Right lobe of liver (tissue), 6 donors: ENCODE data around the gene DMPK. TPM values are rescaled to one million over a fixed set of nuclear protein-coding genes. Genes with fewer than 3 reads are reported as not detected.
"Not testable (repeated sequence)": the region's sequence is repeated elsewhere in the genome, so short reads cannot be mapped to it uniquely, and the experiment has no call there.

Experiments used
- ATAC-seq, 4 donors: fragments of 200-7000 bp; cut with Tn5 transposase; one replicate each; pipeline ENCODE4 v1.9.1; 2020; ENCODE audit warnings: mild to moderate bottlenecking in 4 of 4, moderate library complexity in 4 of 4
- DNase-seq, 3 donors: peaks; one replicate each; pipeline ENCODE4 v3.0.0-alpha.2; 2020
- H3K27ac ChIP-seq, 3 donors: fragments of 200-600 bp; one replicate each; pipeline ENCODE4 v1.8.0; 2022
- H3K27me3 ChIP-seq, 2 donors: fragments of 200-600 bp; one replicate each; pipeline ENCODE4 v1.8.0; 2022
- H3K36me3 ChIP-seq, 4 donors: fragments of 200-600 bp; sonication (generic) in 1 of 4; one replicate each; pipeline versions ENCODE4 v1.5.1 to v1.8.0; 2017 to 2022; ENCODE audit warnings: control low read depth in 1 of 4
- H3K4me1 ChIP-seq, 4 donors: fragments of 200-600 bp; sonication (generic) in 1 of 4; one replicate each; pipeline versions ENCODE4 v1.5.1 to v1.8.0; 2017 to 2022; ENCODE audit warnings: control low read depth in 1 of 4
- H3K4me3 ChIP-seq, 3 donors: fragments of 200-600 bp; one replicate each; pipeline ENCODE4 v1.8.0; 2022
- H3K9me3 ChIP-seq, 4 donors: fragments of 200-600 bp; sonication (generic) in 1 of 4; one replicate each; pipeline versions ENCODE4 v1.5.1 to v1.8.0; 2017 to 2022; ENCODE audit warnings: control low read depth in 1 of 4
- POLR2A ChIP-seq: fragments of 450-650 bp; IDR thresholded peaks from one replicate; pipeline ENCODE4 v1.6.1; 2017; ENCODE audit warnings: antibody characterized with exemption, mild to moderate bottlenecking
- WGBS: methylation state at CpG from one replicate; pipeline ENCODE4 v1.1.6; 2018; ENCODE audit warnings: low coverage, low lambda C conversion rate; ENCODE audit not compliant: insufficient coverage; ENCODE audit errors: missing lambda C conversion rate; 5-methylcytosine and 5-hydroxymethylcytosine counted together
- intact Hi-C, 2 donors: fragments of 100-400 bp; cut with DNase I; formaldehyde crosslinking; loops; one replicate each; pipeline versions ENCODE4 v1.11.2 to v1.14.1; 2022
- total RNA-seq, 6 experiments: library from RNA; depleted of rRNA in 2 of 6; stranded (reverse); fragments of >200 nt in 2 of 6; fragmentation: NEBNext Ultra II Directional in 3 of 6; extraction: Animal tissue kit (Norgen Biotek cat#: 25700) in 3 of 6; gene quantifications; one replicate each; pipeline versions ENCODE4 v1.1.0 to v1.2.4, GENCODE V29; 2016 to 2023
- TF ChIP-seq, protein P1 (sequence below), 4 donors: fragments of 200-600 bp in 3 of 4; fragments of 450-650 bp in 1 of 4; IDR thresholded peaks; one replicate each; pipeline versions ENCODE4 v1.5.1 to v1.8.0; 2016 to 2022; ENCODE audit warnings: antibody characterized with exemption in 4 of 4, mild to moderate bottlenecking in 2 of 4
- donor health status: DM: no; HTN: yes; CAD: no.
- donor health status: DM: no; HTN: no; CAD: no.
- donor health status: DM: no; HTN: no; CAD: no.
- donor health status: DM: no; HTN: yes; CAD: no.
- donor health status: DM: no; HTN: yes; CAD: no.

DMPK gene
- total RNA-seq, 6 experiments from 2014 or later = 4.3 to 14.9 (median 8.7) TPM

DNA sequence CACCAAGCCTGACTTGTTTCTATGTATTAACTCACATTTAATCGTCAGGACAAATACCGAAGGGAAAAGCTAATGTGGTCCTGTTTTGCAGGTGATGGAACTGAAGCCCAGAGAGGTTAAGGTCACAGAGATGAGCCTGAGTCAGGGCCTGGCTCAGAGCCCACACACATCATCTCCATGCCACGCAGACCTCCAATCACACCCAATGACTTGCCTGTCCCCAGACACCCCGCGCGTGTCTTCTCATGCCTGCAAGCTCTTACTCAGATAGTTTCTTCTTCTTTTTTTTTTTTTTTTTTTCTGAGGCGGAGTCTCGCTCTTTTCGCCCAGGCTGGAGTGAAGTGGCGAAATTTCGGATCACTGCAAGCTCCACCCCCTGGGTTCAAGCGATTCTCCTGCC is 29.7 kb downstream of the DMPK start:
- DNase-seq (no peak), ATAC-seq (no peak)
- TF ChIP-seq, protein P1, sequence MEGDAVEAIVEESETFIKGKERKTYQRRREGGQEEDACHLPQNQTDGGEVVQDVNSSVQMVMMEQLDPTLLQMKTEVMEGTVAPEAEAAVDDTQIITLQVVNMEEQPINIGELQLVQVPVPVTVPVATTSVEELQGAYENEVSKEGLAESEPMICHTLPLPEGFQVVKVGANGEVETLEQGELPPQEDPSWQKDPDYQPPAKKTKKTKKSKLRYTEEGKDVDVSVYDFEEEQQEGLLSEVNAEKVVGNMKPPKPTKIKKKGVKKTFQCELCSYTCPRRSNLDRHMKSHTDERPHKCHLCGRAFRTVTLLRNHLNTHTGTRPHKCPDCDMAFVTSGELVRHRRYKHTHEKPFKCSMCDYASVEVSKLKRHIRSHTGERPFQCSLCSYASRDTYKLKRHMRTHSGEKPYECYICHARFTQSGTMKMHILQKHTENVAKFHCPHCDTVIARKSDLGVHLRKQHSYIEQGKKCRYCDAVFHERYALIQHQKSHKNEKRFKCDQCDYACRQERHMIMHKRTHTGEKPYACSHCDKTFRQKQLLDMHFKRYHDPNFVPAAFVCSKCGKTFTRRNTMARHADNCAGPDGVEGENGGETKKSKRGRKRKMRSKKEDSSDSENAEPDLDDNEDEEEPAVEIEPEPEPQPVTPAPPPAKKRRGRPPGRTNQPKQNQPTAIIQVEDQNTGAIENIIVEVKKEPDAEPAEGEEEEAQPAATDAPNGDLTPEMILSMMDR (IDR thresholded peaks at IDR 0.05) = no peak
- no peak for TF ChIP-seq POLR2A
- no peaks in the 10 kb centered on the region for H3K9me3 ChIP-seq
- intact Hi-C loops = no loop called here
- no peaks in the 10 kb centered on the region for H3K36me3 ChIP-seq
- no peaks in the 10 kb centered on the region for H3K4me1 ChIP-seq
- no peaks in the 10 kb centered on the region for H3K27me3 ChIP-seq
- no peak overlapping the region for H3K4me3 ChIP-seq
- no peak overlapping the region for H3K27ac ChIP-seq
- 88% methylated on average over 10 of the region's 12 CpGs for WGBS

DNA sequence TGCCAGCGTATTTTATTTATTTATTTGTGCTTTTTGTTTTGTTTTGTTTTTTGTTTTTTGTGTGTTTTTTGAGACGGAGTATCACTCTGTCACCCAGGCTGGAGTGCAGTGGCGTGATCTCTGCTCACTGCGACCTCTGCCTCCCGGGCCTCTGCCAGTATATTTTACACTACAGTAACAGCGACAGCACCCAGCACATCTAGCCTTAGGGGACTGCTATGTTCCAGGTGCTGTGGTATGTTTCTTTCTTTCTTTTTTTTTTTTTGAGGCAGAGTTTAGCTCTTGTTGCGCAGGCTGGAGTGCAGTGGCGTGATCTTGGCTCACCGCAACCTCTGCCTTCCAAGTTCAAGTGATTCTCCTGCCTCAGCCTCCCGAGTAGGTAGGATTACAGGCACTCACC is 30.8 kb downstream of the DMPK start:
- 89% methylated on average over 10 of the region's 10 CpGs for whole genome bisulfite sequencing
- not testable (repeated sequence) for DNase-seq

GRCh38 chr19:45747513-45747912 is 34.8 kb downstream of the DMPK start:
- H3K27ac ChIP-seq = no peak overlapping the region
- no peaks in the 10 kb centered on the region for H3K27me3 ChIP-seq
- no peaks in the 10 kb centered on the region for H3K9me3 ChIP-seq
- DNase-seq (no peak), ATAC-seq (no peak)
- WGBS = 86% methylated on average over 4 of the region's 5 CpGs
- no peak for TF ChIP-seq POLR2A
- TF ChIP-seq, protein P1 (IDR thresholded peaks at IDR 0.05) = no peak
- intact Hi-C loops = no loop called here
- H3K36me3 ChIP-seq = no peaks in the 10 kb centered on the region
- no peak overlapping the region for H3K4me3 ChIP-seq
- H3K4me1 ChIP-seq = no peaks in the 10 kb centered on the region

More for the DNA sequence above, 30.8 kb downstream of the DMPK start:
- H3K9me3 ChIP-seq, H3K4me1 ChIP-seq, H3K27me3 ChIP-seq, H3K36me3 ChIP-seq, H3K27ac ChIP-seq, intact Hi-C loops, ATAC-seq, H3K4me3 ChIP-seq: not testable (repeated sequence)

GRCh38 chr19:45746866-45747265 is 35.4 kb downstream of the DMPK start:
- ATAC-seq = no peak
- H3K27ac ChIP-seq = no peak overlapping the region
- no peak for TF ChIP-seq POLR2A
- TF ChIP-seq, protein P1 (IDR thresholded peaks at IDR 0.05) = no peak
- no peaks in the 10 kb centered on the region for H3K36me3 ChIP-seq
- no peaks in the 10 kb centered on the region for H3K9me3 ChIP-seq
- H3K4me1 ChIP-seq = no peaks in the 10 kb centered on the region
- no peak overlapping the region for H3K4me3 ChIP-seq
- DNase-seq = no peak
- intact Hi-C loops = no loop called here
- no peaks in the 10 kb centered on the region for H3K27me3 ChIP-seq
- 57% methylated on average over 3 of the region's 5 CpGs for WGBS

DNA sequence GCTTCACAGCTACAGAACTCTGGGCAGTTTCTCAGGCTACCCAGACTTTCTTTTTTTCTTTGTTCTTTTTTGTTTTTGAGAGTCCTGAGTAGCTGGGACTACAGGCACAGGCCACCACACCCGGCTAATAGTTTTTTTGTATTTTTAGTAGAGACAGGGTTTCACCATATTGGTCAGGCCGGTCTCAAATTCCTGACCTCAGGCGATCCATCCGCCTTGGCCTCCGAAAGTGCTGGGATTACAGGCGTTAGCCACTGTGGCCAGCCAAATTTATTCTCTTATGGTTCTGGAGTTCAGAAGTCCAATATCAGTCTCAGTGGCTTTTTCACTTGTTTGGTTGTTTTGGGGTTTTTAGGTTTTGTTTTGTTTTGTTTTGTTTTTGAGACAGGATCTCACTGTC is 36.7 kb downstream of the DMPK start:
- Histone ChIP-seq H3K4me3 (no peak overlapping the region), H3K9me3 (no peaks in the 10 kb centered on the region), H3K27ac (no peak overlapping the region), H3K27me3 (no peaks in the 10 kb centered on the region), H3K4me1 (no peaks in the 10 kb centered on the region), H3K36me3 (no peaks in the 10 kb centered on the region)
- 74% methylated on average over 6 of the region's 6 CpGs for WGBS
- ATAC-seq (no peak), DNase-seq (no peak)
- TF ChIP-seq, protein P1 (IDR thresholded peaks at IDR 0.05) = no peak
- no peak for TF ChIP-seq POLR2A
- intact Hi-C loops = no loop called here
